Measurements from ENCODE around the gene ZNF217.
"Not testable (repeated sequence)": the region's sequence is repeated elsewhere in the genome, so short reads cannot be mapped to it uniquely, and the experiment has no call there.

- not testable (repeated sequence) for TF ChIP-seq CTCF (IDR thresholded peaks at IDR 0.05; ENCODE audit: low read depth, low read length); POLR2A (IDR thresholded peaks at IDR 0.05; ENCODE audit: extremely low read depth, insufficient read length)
Measured at GRCh38 chr20:53591941-53592441, 1.6 kb downstream of the ZNF217 start.
